Endothelial cell of umbilical vein (primary cell): ENCODE measurements around the gene ADAM30. TPM values are rescaled to one million over a fixed set of nuclear protein-coding genes. Genes with fewer than 3 reads are reported as not detected.

Experiments used
- BruUV-seq: library from RNA; stranded (reverse); fragments of 400-500 nt; replicated peaks from 2 replicates; lab custom pipeline; 2021; lab: Mats Ljungman, UMichigan
- CTCF ChIA-PET: fragments of 300-600, 350-600 bp; sonication (Branson Sonifier 250); formaldehyde crosslinking; loops from one replicate; lab custom pipeline; 2021; ENCODE audit warnings: antibody characterized with exemption, inconsistent platforms; lab: Charles Lee
- POLR2A ChIA-PET: fragments of 300-600, 350-600 bp; sonication (Branson Sonifier 250); formaldehyde crosslinking; loops from one replicate; lab custom pipeline; 2021; ENCODE audit warnings: antibody characterized with exemption, inconsistent platforms; lab: Charles Lee
- DNase-seq: peaks from one replicate; pipeline ENCODE4 v3.0.0-alpha.2; 2011; ENCODE audit warnings: low read depth, low spot score
- FAIRE-seq: peaks from 2 replicates; lab custom pipeline; 2011; peaks lifted over from hg19 to GRCh38; lab: Jason Lieb, UNC
- H2AFZ ChIP-seq: 2 replicates; pipeline ENCODE4 v1.6.0; 2012; ENCODE audit warnings: low read depth, low read length, control low read depth, inconsistent platforms
- H3K27ac ChIP-seq: 2 replicates; pipeline ENCODE4 v1.5.1; 2011; ENCODE audit warnings: low read depth, mild to moderate bottlenecking, control low read depth, low read length, moderate library complexity; ENCODE audit not compliant: insufficient read depth
- H3K27me3 ChIP-seq, 2 experiments: 2 replicates each; pipeline versions ENCODE4 v1.6.0 to v1.6.1; 2011; ENCODE audit warnings: low read length in 2 of 2, mixed read lengths in 1 of 2; ENCODE audit not compliant: control insufficient read depth in 2 of 2, insufficient read depth in 2 of 2
- H3K36me3 ChIP-seq, 2 experiments: 2 replicates in 1 of 2; 3 replicates in 1 of 2; pipeline ENCODE4 v1.5.1; 2011; ENCODE audit warnings: low read length in 2 of 2, mild to moderate bottlenecking in 1 of 2, moderate library complexity in 1 of 2; ENCODE audit not compliant: control insufficient read depth in 2 of 2, insufficient read depth in 2 of 2; ENCODE audit errors: extremely low read depth in 1 of 2
- H3K4me1 ChIP-seq: 3 replicates; pipeline ENCODE4 v1.5.1; 2011; ENCODE audit warnings: mild to moderate bottlenecking, low read length; ENCODE audit not compliant: control insufficient read depth, insufficient read depth; ENCODE audit errors: extremely low read depth
- H3K4me2 ChIP-seq: 2 replicates; pipeline ENCODE4 v1.6.1; 2011; ENCODE audit warnings: low read length, control low read depth, mixed read lengths; ENCODE audit not compliant: insufficient read depth
- H3K4me3 ChIP-seq, 3 experiments: fragments of 200-600 bp in 1 of 3; sonication (generic), shearing (Covaris generic) in 1 of 3; replicated peaks in 1 of 3; 2 replicates each; pipeline ENCODE4 v1.5.1; 2011 to 2016; ENCODE audit warnings: control low read depth in 3 of 3, low read length in 3 of 3, mild to moderate bottlenecking in 2 of 3, inconsistent platforms in 1 of 3, low read depth in 1 of 3, moderate library complexity in 1 of 3; ENCODE audit not compliant: insufficient read depth in 1 of 3
- H3K79me2 ChIP-seq: 2 replicates; pipeline ENCODE4 v1.6.0; 2012; ENCODE audit warnings: low read length, inconsistent platforms; ENCODE audit not compliant: control insufficient read depth, insufficient read depth
- H3K9ac ChIP-seq: replicated peaks from 2 replicates; pipeline ENCODE3; 2011; ENCODE audit warnings: low read length, control low read depth; ENCODE audit not compliant: insufficient read depth; ENCODE audit errors: extremely low read depth
- H3K9me1 ChIP-seq: replicated peaks from 3 replicates; pipeline ENCODE4 v1.6.0; 2011; ENCODE audit warnings: mild to moderate bottlenecking, low read length; ENCODE audit not compliant: control insufficient read depth, insufficient read depth; ENCODE audit errors: extremely low read depth
- H3K9me3 ChIP-seq: replicated peaks from 2 replicates; pipeline ENCODE4 v1.5.1; 2012; ENCODE audit warnings: low read length, inconsistent platforms; ENCODE audit not compliant: control insufficient read depth, insufficient read depth
- H4K20me1 ChIP-seq: replicated peaks from 2 replicates; pipeline ENCODE3; 2011; ENCODE audit warnings: mild to moderate bottlenecking, low read length; ENCODE audit not compliant: control insufficient read depth, insufficient read depth; ENCODE audit errors: extremely low read depth
- EZH2 ChIP-seq: IDR thresholded peaks from 2 replicates; pipeline ENCODE4 v1.6.1; 2012; ENCODE audit warnings: borderline replicate concordance, low read depth, mild to moderate bottlenecking, moderate library complexity, low read length, inconsistent platforms; ENCODE audit not compliant: severe bottlenecking
- FOS ChIP-seq: IDR thresholded peaks from 2 replicates; pipeline ENCODE4 v1.6.1; 2011; ENCODE audit warnings: mild to moderate bottlenecking, low read length, moderate library complexity, borderline replicate concordance; ENCODE audit not compliant: insufficient read depth
- GATA2 ChIP-seq: IDR thresholded peaks from 2 replicates; pipeline ENCODE4 v1.7.0; 2011; ENCODE audit warnings: low read depth, mild to moderate bottlenecking, moderate library complexity, mixed read lengths, low read length; ENCODE audit not compliant: insufficient read length, insufficient read depth
- JUN ChIP-seq: IDR thresholded peaks from 2 replicates; pipeline ENCODE4 v1.6.1; 2011; ENCODE audit warnings: borderline replicate concordance, low read depth; ENCODE audit not compliant: insufficient read length, insufficient read depth
- MYC ChIP-seq: IDR thresholded peaks from one replicate; pipeline ENCODE4 v1.6.1; 2011; ENCODE audit warnings: mild to moderate bottlenecking, low read depth, low read length
- POLR2A ChIP-seq: IDR thresholded peaks from 2 replicates; pipeline ENCODE4 v1.6.1; 2012; ENCODE audit warnings: low read depth, mild to moderate bottlenecking, control low read depth, low read length
- POLR2AphosphoS5 ChIP-seq: IDR thresholded peaks from 2 replicates; pipeline ENCODE4 v1.6.1; 2012; ENCODE audit warnings: low read depth, mild to moderate bottlenecking, control low read depth, low read length, moderate library complexity; ENCODE audit not compliant: insufficient read depth
- dilution Hi-C: fragments of 300-500 bp; cut with MboI; formaldehyde crosslinking; loops from one replicate; pipeline ENCODE4 v1.15.0; 2019; ENCODE audit warnings: low sequenced_read_pairs; ENCODE audit not compliant: extremely low pct_ligation_motif_present
- intact Hi-C: fragments of 100-400 bp; cut with micrococcal nuclease; formaldehyde crosslinking; loops from one replicate; pipeline ENCODE4 v1.10.0; 2022
- polyA plus RNA-seq, 4 experiments: library from polyadenylated mRNA; depleted of rRNA in 3 of 4; stranded (reverse) in 3 of 4; unstranded in 1 of 4; fragments of >200 nt; gene quantifications; 2 replicates each; pipeline versions ENCODE4 v1.2.1 to v1.2.3, GENCODE V29; 2011 to 2012; ENCODE audit warnings: missing spikeins in 1 of 4
- total RNA-seq: library from RNA; stranded (reverse); gene quantifications from 2 replicates; pipeline ENCODE4 v1.2.3, GENCODE V29; 2021
- TF ChIP-seq, protein P1 (sequence below), 2 donors: IDR thresholded peaks; 1 replicate in 1 of 2; 2 replicates in 1 of 2; pipeline ENCODE4 v1.5.1; 2011; ENCODE audit warnings: low read length in 2 of 2, mild to moderate bottlenecking in 2 of 2, moderate library complexity in 2 of 2, control low read depth in 1 of 2, inconsistent platforms in 1 of 2, low read depth in 1 of 2; ENCODE audit not compliant: insufficient read depth in 1 of 2; ENCODE audit errors: extremely low read depth in 1 of 2
- TF ChIP-seq, protein P2 (sequence below): IDR thresholded peaks from 2 replicates; pipeline ENCODE4 v1.6.1; 2011; ENCODE audit not compliant: insufficient read depth, insufficient read length

The ADAM30 gene
- total and polyA plus RNA-seq, 2 donors (not counting 3 experiments of a cell fraction or from before 2014, with no cell fraction given): not detected

DNA sequence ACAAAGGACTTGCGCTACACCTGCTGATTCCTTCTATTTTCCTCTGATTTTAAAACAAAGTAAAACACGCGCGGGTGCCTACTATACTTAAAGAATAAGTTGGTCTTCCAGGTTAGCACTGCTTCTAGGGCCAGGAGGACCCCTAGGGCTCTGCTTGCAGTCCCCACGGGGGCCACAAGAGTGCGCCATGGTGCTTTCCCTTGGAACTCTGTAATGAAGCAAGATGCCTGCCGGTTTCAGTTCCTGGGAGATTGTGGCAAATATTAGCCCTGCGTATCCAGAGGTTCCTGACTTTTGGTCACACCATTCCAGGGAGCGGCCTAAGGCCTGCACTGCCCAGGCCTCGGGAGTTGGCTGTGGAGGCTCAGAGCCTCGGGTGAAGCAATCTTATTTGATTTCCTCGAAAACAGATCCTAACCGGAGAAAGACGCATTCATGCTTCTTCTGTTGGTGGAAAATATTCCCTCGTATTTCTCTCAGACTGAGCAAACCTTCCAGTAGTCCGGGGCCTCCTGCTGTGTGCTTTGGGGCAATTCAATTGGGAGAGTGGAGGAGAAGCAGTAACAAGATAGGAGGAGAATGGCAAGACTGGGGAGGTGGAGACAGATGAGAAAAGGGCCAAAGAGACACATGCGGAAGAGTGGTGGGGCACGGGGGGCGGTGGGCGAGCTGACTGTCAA, 25.3 kb downstream of the ADAM30 start:
- CTCF ChIA-PET: interaction anchor here (1.1 to 3.1 kb wide), 8 partner anchors 8 to 62 kb away, joined by 3 to 17 read pairs (median 10); no protein-coding TSS in a partner anchor
- no peak overlapping the region for H3K4me3 ChIP-seq
- H3K27me3 ChIP-seq: peaks cover under 1 to 6% of the 10 kb centered on the region in 2 experiments
- no peaks in the 10 kb centered on the region for H3K36me3 ChIP-seq
- H3K9me1 ChIP-seq: no peaks in the 10 kb centered on the region
- intact Hi-C loops (loop anchor here (1.0 to 10.0 kb wide), 3 partner anchors 62 to 256 kb away; no protein-coding TSS in a partner anchor), dilution Hi-C loops (no loop called here)
- H3K27ac ChIP-seq: no peak overlapping the region
- no peaks in the 10 kb centered on the region for H3K9me3 ChIP-seq
- no peaks in the 10 kb centered on the region for H3K79me2 ChIP-seq
- POLR2A ChIA-PET: no interaction called here
- peak overlapping the region; percentile 32 for H3K4me2 ChIP-seq
- BruUV-seq: no TSS peak
- peak; percentile 81 for FAIRE-seq
- H3K4me1 ChIP-seq: no peaks in the 10 kb centered on the region
- peak overlapping the region; percentile 82 for H2AFZ ChIP-seq
- no peak overlapping the region for H3K9ac ChIP-seq
- H4K20me1 ChIP-seq: no peaks in the 10 kb centered on the region
- TF ChIP-seq FOS (no peak), POLR2A (no peak)
- TF ChIP-seq, protein P1, sequence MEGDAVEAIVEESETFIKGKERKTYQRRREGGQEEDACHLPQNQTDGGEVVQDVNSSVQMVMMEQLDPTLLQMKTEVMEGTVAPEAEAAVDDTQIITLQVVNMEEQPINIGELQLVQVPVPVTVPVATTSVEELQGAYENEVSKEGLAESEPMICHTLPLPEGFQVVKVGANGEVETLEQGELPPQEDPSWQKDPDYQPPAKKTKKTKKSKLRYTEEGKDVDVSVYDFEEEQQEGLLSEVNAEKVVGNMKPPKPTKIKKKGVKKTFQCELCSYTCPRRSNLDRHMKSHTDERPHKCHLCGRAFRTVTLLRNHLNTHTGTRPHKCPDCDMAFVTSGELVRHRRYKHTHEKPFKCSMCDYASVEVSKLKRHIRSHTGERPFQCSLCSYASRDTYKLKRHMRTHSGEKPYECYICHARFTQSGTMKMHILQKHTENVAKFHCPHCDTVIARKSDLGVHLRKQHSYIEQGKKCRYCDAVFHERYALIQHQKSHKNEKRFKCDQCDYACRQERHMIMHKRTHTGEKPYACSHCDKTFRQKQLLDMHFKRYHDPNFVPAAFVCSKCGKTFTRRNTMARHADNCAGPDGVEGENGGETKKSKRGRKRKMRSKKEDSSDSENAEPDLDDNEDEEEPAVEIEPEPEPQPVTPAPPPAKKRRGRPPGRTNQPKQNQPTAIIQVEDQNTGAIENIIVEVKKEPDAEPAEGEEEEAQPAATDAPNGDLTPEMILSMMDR (IDR thresholded peaks at IDR 0.05; ENCODE audit: extremely low read depth in 1 of 2, insufficient read depth in 1 of 2, low read depth in 1 of 2, low read length in 2 of 2): peak; percentile 92 to 94
- DNase-seq: peak; percentile 72

DNA sequence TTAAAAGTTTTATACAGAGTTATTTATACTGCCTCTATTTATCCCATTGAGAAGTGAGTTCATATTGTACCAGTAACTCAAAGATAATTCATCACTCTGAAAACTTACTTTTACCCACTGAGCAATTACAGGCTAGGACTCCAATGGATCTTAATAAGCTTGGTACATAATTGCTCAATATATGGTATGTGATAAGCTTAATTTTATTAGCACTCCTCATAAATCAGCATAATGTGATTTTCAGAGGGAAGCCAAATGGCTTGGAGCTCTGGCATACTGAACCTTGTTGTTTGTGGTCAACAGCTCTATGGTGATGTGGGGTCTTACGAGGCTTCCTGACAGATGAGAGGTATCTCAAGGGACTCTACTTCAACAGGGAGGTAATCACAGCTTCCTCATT, 26.3 kb downstream of the ADAM30 start:
- no peaks in the 10 kb centered on the region for H4K20me1 ChIP-seq
- H3K9ac ChIP-seq: no peak overlapping the region
- intact Hi-C loops (loop anchor here (2.0 to 10.0 kb wide), 2 partner anchors 61 to 255 kb away; no protein-coding TSS in a partner anchor), dilution Hi-C loops (no loop called here)
- no peaks in the 10 kb centered on the region for H3K9me3 ChIP-seq
- H3K9me1 ChIP-seq: no peaks in the 10 kb centered on the region
- TF ChIP-seq JUN (no peak), EZH2 (no peak), MYC (no peak), GATA2 (no peak), FOS (no peak), POLR2A (no peak), POLR2AphosphoS5 (no peak)
- TF ChIP-seq, protein P2, sequence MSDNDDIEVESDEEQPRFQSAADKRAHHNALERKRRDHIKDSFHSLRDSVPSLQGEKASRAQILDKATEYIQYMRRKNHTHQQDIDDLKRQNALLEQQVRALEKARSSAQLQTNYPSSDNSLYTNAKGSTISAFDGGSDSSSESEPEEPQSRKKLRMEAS: no peak
- TF ChIP-seq, protein P1 (IDR thresholded peaks at IDR 0.05; ENCODE audit: extremely low read depth in 1 of 2, insufficient read depth in 1 of 2, low read depth in 1 of 2, low read length in 2 of 2): no peak
- peaks cover 0 to 6% of the 10 kb centered on the region in 2 experiments for H3K27me3 ChIP-seq
- H3K4me3 ChIP-seq: no peak overlapping the region
- H3K79me2 ChIP-seq: no peaks in the 10 kb centered on the region
- H3K4me1 ChIP-seq: no peaks in the 10 kb centered on the region
- FAIRE-seq (peak; percentile 18), DNase-seq (no peak)
- no peak overlapping the region for H2AFZ ChIP-seq
- H3K27ac ChIP-seq: no peak overlapping the region
- BruUV-seq: no TSS peak
- H3K4me2 ChIP-seq: no peak overlapping the region
- CTCF ChIA-PET: interaction anchor here (0.8 to 3.1 kb wide), 12 partner anchors 9 to 258 kb away, joined by 3 to 17 read pairs (median 4); no protein-coding TSS in a partner anchor
- no peaks in the 10 kb centered on the region for H3K36me3 ChIP-seq
- POLR2A ChIA-PET: no interaction called here
